HG03139 (cell line): Measurements from ENCODE around the gene MARVELD3.
"Not testable (repeated sequence)": the region's sequence is repeated elsewhere in the genome, so short reads cannot be mapped to it uniquely, and the experiment has no call there.

Source experiments
- ATAC-seq: cut with Tn5 transposase; IDR thresholded peaks from one replicate; pipeline ENCODE4 v1.9.1; 2021; ENCODE audit not compliant: unreplicated experiment

MARVELD3 gene

DNA sequence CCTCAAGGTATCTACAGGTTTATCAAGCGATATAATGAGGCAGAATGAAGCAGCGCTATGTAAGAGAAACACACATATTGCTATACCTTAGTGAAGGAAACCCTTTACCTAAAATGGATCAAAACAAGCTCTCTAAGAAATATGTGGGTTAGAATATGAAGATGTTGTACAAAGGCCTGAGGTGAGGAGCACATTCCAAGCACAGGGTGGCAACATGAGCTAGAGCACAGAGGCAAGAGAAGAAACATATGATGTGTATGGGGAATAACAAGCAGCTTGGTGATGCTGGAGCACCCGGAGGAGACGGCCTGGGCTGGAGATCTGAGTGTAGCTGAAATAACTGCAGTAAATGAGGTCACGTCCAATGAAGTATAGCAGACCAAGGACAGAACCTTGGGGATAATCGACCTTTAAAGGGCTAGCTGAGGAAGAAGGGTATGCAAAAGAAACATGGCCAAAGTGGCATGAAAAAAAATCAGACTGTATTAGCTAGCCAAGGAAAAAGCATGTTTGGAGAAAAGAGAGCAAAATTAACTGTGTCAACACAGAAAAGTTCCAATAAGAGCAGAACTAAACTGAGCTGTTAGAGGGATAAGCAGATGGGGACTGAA is 44.0 kb downstream of the MARVELD3 start:
- no peak for ATAC-seq

DNA sequence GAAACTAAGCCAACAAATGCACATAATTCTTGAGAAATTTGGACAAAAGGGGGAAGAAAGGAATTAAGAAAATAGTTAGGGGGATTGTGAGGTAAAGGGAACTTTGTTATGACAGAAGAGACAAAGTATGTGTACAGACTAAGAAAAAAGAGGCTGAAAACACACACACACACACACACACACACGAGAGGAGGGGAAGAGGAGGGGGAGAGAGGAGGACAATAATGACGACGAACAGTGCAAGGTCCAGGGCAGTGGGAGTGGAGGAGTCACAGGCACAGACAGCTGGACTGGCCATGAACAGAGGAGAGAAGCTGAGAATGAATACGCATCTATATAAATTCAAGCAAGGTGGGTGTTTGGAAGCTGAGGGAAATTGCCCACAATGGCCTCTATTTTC is 44.6 kb downstream of the MARVELD3 start:
- ATAC-seq = no peak

DNA sequence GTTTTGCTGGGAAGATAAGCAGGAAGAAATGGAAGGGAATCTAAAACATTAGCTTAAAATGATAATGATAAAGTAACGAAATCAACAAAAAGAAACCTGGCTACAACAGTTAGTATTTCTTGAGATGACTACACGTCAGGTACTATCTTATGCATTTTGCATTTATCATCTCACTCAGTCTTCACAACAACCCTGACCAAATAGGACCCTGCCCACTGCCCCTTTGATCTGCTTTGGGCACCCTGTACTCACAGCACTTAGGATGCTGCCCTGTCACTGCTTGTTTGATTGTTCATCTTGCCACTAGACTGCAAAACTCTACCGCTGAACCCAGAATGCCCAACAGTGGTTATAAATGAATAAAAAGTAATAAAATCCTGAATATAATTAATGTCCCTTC is 45.2 kb downstream of the MARVELD3 start:
- no peak for ATAC-seq

DNA sequence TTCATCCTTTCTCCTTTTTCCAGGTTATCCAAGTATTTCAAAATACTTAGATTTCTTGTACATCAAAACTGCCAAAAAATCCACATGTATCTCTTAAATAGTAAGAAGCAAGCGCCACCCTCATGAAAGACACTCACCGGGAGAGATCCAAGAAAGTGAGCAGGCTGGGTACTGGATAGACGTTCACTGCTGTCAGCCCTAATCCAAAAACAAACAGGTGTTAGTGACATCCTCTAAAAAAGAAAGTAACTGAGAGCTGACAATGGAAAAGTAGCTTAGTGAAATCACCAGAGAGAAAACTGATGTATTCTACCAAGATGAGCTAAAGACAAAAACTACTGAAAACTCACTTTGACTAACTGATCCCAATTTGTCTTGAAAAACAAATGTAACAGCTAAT is 46.1 kb downstream of the MARVELD3 start:
- ATAC-seq = no peak

DNA sequence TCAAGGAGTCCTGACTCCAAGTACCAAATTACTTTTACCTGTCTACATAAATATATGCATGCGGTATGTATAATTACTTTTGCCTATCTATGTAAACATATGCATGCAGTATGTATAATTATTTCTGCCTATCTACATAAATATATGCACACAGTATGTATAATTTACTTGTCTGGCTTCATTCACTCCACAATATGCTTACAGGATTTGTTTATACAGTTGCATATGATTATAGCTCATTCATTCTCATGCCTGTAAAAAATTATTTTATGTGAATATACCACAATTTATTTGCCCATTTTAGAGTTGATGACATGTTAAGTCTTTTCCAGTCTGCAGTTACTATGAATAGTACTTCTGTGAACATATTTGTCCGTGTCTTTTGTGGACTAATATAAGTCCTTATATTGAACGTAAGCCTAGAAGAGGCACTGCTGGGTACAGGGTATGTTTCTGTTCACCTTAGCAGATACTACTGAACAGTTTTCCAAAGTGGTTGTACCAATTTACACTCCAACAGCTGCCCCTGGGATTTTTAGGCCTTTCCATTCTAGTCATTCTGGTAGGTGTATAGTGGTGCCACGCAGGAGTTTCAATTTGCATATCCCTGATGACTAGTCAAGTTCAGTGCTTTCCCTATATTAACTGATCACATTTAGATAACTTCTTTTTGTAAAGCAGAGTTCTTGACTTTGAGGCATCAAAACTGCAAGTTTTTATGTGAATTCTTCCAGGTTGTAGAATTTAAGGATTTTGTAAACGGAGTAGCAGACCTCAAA is 47.0 kb downstream of the MARVELD3 start:
- ATAC-seq = no peak

DNA sequence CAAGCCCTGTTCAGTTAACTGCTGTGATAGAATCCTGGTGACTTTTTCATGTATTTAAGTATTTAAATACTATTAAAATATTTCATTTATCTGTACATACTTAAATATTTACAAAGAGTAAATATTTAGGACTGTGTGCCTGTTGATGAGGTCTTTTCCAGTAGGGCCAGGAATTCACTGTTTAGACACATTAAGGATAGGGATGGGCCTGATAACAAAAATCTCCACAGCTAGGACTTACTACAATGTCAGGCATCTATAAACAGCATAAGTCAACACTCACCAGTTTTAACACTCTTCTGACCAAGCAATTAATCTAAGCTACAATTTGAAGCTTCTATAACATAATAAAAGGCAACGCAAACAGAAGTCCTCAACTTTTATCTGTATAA is 47.6 kb downstream of the MARVELD3 start:
- ATAC-seq = no peak

DNA sequence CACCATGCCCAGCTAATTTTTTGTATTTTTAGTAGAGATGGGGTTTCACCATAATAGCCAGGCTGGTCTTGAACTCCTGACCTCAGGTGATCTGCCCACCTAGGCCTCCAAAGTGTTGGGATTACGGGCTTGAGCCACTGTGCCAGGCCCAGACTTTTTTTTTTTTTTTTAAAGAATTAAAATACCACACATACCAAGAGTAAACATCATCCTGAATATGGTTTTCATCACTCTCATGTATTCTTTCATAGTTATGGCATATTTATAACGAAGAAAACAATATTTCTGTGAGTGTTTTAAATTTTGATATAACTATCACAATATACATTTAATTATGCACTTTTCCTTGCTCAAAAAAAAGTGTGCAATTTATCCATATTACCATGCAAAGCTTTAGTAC is 48.2 kb downstream of the MARVELD3 start:
- no peak for ATAC-seq

DNA sequence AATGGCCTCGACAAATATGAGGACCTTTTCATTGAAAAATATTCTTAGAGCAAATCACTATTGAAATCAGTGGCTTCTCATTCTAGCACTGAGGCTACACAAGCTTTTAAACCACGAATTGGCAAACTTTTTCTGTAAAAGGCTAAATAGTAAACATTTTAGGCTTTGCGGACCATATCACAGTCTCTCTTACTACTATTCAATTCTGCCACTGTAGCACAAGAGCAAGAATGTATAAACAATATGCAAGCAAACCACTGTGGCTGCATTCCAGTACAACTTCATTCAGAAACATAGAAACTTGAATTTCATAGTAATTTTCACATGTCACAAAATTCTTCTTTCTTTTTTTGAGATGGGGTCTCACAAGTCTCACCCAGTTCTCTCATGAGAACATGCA is 49.4 kb downstream of the MARVELD3 start:
- ATAC-seq = no peak

DNA sequence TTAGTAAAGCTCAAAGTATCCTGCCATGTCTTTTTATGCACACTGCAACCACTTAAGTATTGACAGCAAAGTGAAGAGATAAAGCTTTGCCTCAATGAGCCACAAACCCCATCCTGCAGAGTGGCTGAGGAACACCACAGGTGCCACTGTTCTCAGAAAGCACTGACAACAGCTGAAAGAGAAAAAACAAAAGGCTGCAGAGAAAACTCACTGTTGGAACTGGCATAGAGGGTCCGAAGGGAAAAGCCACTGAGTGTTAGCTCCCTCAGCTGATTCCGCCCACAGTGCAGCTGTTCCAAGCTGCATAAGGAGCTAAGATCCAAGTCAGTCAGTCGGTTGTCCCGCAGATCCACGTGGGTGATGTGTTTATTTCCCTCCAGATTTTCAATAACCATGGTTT is 50.3 kb downstream of the MARVELD3 start:
- no peak for ATAC-seq

DNA sequence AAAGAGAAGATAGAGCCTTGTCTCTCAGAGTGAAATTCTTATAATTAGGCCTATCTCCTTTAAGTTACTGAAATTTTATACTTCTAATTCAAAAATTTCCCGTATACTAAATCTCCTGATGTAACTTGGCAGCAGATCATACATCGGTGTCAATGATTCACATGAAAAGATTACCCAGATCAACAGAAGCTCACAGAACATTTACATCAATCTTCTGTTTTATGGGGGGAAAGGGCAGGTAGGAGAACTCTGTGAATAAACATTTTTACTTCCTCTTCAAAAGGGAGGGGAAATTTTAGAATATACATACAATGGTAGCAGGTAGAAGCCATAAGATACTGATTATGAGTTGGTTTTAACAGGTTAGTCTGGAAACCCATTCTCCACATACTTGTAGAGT is 55.4 kb downstream of the MARVELD3 start:
- no peak for ATAC-seq

DNA sequence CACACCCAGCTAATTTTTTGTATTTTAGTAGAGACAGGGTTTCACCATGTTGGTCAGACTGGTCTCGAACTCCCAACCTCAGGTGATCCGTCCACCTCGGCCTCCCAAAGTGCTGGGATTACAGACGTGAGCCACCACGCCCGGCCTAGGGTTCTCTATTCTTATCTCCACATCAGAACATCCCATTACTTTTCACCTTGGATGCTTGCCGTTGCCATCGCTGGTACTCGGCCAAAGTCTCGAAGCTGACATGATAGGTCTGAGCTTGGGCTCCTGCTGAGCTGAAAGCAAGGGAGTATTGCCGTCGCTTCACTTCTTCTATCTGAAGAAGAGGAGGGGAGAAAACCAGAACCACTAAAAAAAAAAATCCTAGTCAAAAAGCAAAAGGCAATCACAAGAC is 58.3 kb downstream of the MARVELD3 start:
- ATAC-seq = not testable (repeated sequence)
